H1 (cell line): Measurements from ENCODE around the gene GLT8D2. TPM values are rescaled to one million over a fixed set of nuclear protein-coding genes. Genes with fewer than 3 reads are reported as not detected.

Source experiments
- CBX5 ChIP-seq: fragments of 300-800, 300-1000 bp; sonication (generic); IDR thresholded peaks from 2 replicates; pipeline ENCODE4 v1.7.1; 2016; ENCODE audit warnings: antibody characterized with exemption, low read length, low read depth
- CHD2 ChIP-seq: IDR thresholded peaks from 2 replicates; pipeline ENCODE4 v1.6.1; 2012; ENCODE audit warnings: low read length, improper control_type of control experiment
- CREB1 ChIP-seq: IDR thresholded peaks from 2 replicates; pipeline ENCODE4 v1.6.1; 2012; ENCODE audit warnings: inconsistent platforms
- JUND ChIP-seq: IDR thresholded peaks from 2 replicates; pipeline ENCODE4 v1.6.1; 2011; ENCODE audit warnings: mild to moderate bottlenecking, improper control_type of control experiment, low read length
- KDM1A ChIP-seq: fragments of 200-600, 300-600 bp; sonication (generic); IDR thresholded peaks from 2 replicates; pipeline ENCODE4 v1.7.1; 2016; ENCODE audit warnings: mild to moderate bottlenecking, low read length, borderline replicate concordance
- polyA plus RNA-seq, 7 experiments: library from polyadenylated mRNA; depleted of rRNA in 3 of 7; stranded (reverse) in 5 of 7; unstranded in 2 of 7; fragments of >200 nt in 5 of 7; fragments of 200-250 nt in 2 of 7; gene quantifications; 1 replicate in 5 of 7; 2 replicates in 1 of 7; 4 replicates in 1 of 7; pipeline versions ENCODE4 v1.2.1 to v1.2.3, GENCODE V29; 2011 to 2013; ENCODE audit warnings: missing spikeins in 2 of 7, mixed read lengths in 2 of 7
- total RNA-seq: library from RNA; stranded (reverse); fragmentation: NEBNext Ultra II Directional; extraction: Animal tissue kit (Norgen Biotek cat#: 25700); gene quantifications from 2 replicates; pipeline ENCODE4 v1.2.1, GENCODE V29; 2021

The GLT8D2 gene
- total and polyA plus RNA-seq, 2 of the 8 experiments (the other 6 are each of a cell fraction or from before 2014, with no cell fraction given) = 6.8 to 9.8 TPM

- TF ChIP-seq CBX5 = no peak
- no peak for TF ChIP-seq CHD2
- no peak for TF ChIP-seq KDM1A
- TF ChIP-seq JUND = no peak
- TF ChIP-seq CREB1 = no peak
Observed at GRCh38 chr12:104090685-104091084, 40.7 kb upstream of the GLT8D2 start (continued).
